ENCODE data around the gene STMN3. TPM values are rescaled to one million over a fixed set of nuclear protein-coding genes. Genes with fewer than 3 reads are reported as not detected.

Gene STMN3
- total RNA-seq, 1 donor, result 9.3 TPM

DNA sequence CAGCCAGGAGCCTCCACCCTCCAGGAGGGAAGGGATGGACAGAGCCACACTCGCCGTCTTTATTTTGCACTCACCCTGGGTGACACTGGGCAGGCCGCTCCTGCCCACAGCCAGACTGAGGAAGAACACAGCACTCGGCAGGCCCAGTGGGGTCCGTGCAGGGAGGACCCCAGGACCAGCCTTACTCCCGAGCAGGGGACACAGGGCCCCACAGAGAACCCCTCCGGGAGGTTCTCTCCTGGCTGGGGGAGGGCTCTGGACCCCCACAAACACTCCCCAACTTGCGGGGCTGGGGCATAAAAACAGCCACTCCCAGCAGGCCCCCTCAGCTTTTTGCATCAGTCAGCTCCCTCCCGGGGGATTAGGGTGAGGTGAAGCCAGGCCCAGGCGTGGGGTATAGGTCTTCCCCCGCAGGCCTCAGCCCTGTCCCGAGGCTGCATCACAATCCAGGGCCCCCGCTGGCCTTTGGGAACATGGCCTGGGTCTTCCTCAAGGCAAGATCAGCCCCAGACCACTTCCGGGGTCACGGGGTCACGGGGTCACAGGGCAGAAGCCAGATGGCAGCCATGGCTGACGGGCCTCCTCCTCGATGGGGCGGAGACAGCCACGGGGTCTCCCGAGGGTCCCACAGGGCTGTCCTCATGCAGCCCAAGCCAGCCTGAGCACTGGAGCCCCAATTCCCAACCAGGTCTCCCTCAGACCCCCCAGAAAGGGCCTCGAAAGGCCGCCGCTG, 46.4 kb upstream of the STMN3 start:
- DNase-seq (ENCODE audit: low read depth), result no peak
- TF ChIP-seq, protein P1, sequence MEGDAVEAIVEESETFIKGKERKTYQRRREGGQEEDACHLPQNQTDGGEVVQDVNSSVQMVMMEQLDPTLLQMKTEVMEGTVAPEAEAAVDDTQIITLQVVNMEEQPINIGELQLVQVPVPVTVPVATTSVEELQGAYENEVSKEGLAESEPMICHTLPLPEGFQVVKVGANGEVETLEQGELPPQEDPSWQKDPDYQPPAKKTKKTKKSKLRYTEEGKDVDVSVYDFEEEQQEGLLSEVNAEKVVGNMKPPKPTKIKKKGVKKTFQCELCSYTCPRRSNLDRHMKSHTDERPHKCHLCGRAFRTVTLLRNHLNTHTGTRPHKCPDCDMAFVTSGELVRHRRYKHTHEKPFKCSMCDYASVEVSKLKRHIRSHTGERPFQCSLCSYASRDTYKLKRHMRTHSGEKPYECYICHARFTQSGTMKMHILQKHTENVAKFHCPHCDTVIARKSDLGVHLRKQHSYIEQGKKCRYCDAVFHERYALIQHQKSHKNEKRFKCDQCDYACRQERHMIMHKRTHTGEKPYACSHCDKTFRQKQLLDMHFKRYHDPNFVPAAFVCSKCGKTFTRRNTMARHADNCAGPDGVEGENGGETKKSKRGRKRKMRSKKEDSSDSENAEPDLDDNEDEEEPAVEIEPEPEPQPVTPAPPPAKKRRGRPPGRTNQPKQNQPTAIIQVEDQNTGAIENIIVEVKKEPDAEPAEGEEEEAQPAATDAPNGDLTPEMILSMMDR (IDR thresholded peaks at IDR 0.05; ENCODE audit: insufficient read depth, low read length), result no peak
- no peak overlapping the region for H3K4me3 ChIP-seq (ENCODE audit: low read depth, low read length)

DNA sequence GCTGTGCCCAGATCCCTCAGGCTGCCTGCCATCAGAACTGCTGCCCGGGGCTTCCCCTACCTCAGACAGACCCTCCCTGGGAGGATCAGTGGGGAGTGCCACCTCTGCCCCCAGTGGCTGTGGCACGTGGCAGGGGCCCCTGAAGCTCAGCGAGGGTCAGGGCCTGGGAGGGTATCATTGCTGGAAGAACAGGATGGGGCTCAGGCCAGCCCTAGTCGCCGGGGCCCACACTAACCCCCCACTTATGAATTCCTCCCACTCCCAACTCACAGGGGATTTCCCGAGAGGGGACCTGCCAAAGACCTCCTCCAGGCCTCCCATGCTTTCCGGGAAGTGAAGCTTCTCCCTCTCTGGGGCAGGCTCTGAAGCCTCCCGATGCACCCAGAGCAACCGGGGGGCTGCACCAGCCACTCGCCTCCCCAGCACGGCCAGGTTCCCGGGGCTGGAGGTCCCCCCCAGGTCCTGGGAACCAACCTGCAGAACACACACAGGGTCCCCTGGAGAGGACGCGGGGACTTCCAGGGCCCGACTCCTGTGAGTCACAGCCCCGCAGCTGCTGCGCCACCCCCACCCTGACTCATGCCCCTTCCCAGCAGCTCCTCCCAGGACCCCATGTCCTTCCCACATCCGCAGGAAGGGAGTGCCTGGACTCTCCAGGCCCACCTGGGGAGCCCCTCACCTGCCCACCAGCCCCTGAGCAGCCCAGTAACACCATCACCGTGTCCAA, 45.7 kb upstream of the STMN3 start:
- TF ChIP-seq, protein P1 (IDR thresholded peaks at IDR 0.05; ENCODE audit: insufficient read depth, low read length), result no peak
- peak; percentile 82 for DNase-seq (ENCODE audit: low read depth)
- H3K4me3 ChIP-seq (ENCODE audit: low read depth, low read length), result no peak overlapping the region

DNA sequence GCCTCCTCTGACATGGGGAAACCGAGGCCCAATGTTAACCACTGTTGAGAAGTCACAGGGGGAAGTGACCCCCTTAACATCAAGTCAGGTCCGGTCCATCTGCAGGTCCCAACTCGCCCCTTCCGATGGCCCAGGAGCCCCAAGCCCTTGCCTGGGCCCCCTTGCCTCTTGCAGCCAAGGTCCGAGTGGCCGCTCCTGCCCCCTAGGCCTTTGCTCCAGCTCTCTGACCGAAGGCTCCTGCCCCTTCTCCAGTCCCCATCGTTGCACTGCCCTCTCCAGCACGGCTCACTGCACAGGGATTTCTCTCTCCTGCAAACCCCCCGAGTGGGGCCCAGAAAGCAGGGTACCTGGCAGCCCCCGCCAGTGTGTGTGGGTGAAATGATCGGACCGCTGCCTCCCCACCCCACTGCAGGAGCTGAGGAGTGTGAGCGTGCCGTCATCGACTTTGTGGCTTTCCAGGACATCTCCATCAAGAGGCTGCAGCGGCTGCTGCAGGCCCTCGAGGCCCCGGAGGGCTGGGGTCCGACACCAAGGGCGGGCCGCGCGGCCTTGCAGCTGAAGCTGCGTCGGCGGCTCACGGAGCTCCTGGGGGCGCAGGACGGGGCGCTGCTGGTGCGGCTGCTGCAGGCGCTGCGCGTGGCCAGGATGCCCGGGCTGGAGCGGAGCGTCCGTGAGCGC, 44.8 kb upstream of the STMN3 start:
- DNase-seq (ENCODE audit: low read depth), result no peak
- H3K4me3 ChIP-seq (ENCODE audit: low read depth, low read length), result no peak overlapping the region
- TF ChIP-seq, protein P1 (IDR thresholded peaks at IDR 0.05; ENCODE audit: insufficient read depth, low read length), result no peak

DNA sequence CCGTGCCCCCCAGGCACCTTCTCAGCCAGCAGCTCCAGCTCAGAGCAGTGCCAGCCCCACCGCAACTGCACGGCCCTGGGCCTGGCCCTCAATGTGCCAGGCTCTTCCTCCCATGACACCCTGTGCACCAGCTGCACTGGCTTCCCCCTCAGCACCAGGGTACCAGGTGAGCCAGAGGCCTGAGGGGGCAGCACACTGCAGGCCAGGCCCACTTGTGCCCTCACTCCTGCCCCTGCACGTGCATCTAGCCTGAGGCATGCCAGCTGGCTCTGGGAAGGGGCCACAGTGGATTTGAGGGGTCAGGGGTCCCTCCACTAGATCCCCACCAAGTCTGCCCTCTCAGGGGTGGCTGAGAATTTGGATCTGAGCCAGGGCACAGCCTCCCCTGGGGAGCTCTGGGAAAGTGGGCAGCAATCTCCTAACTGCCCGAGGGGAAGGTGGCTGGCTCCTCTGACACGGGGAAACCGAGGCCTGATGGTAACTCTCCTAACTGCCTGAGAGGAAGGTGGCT, 44.2 kb upstream of the STMN3 start:
- H3K4me3 ChIP-seq (ENCODE audit: low read depth, low read length), result no peak overlapping the region
- TF ChIP-seq, protein P1 (IDR thresholded peaks at IDR 0.05; ENCODE audit: insufficient read depth, low read length), result no peak
- no peak for DNase-seq (ENCODE audit: low read depth)

DNA sequence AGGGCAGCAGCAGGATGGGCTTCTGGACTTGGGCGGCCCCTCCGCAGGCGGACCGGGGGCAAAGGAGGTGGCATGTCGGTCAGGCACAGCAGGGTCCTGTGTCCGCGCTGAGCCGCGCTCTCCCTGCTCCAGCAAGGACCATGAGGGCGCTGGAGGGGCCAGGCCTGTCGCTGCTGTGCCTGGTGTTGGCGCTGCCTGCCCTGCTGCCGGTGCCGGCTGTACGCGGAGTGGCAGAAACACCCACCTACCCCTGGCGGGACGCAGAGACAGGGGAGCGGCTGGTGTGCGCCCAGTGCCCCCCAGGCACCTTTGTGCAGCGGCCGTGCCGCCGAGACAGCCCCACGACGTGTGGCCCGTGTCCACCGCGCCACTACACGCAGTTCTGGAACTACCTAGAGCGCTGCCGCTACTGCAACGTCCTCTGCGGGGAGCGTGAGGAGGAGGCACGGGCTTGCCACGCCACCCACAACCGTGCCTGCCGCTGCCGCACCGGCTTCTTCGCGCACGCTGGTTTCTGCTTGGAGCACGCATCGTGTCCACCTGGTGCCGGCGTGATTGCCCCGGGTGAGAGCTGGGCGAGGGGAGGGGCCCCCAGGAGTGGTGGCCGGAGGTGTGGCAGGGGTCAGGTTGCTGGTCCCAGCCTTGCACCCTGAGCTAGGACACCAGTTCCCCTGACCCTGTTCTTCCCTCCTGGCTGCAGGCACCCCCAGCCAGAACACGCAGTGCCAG, 43.6 kb upstream of the STMN3 start, which contains the start of gene TNFRSF6B:
TNFRSF6B (plus strand) TSS at position 25 of the 729 bp plus-strand sequence; CDS start at position 141, 116 bp downstream.
- DNase-seq (ENCODE audit: low read depth), result no peak
- H3K4me3 ChIP-seq (ENCODE audit: low read depth, low read length), result no peak within 1 kb of the TSS
- TF ChIP-seq, protein P1 (IDR thresholded peaks at IDR 0.05; ENCODE audit: insufficient read depth, low read length), result no peak

DNA sequence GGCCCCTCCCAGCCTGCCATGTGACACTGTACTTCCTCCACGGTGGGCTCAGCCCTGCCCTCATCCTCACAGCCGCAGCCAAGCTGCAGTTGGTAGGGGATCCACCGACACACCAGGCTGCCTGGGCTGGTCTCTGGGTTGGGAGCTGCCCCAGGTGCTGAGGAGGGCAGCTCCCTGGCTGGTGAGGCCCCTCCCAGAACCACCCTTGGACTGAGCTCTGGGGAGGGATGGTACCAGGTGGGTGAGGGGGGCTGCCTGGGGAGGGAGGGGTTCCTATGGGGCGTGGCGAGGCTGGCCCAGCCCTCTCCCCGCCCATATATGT, 43.0 kb upstream of the STMN3 start:
- TF ChIP-seq, protein P1 (IDR thresholded peaks at IDR 0.05; ENCODE audit: insufficient read depth, low read length), result no peak
- DNase-seq (ENCODE audit: low read depth), result no peak
- no peak overlapping the region for H3K4me3 ChIP-seq (ENCODE audit: low read depth, low read length)
